Neural crest cell (in vitro differentiated cells): Measurements from ENCODE around the gene PDCD1. TPM values are rescaled to one million over a fixed set of nuclear protein-coding genes. Genes with fewer than 3 reads are reported as not detected.

Source experiments
- DNase-seq: peaks from one replicate; pipeline ENCODE4 v3.0.0; 2021; ENCODE audit warnings: low read depth, mixed read lengths, low spot score
- H3K27ac Mint-ChIP-seq: one replicate; pipeline ENCODE4 v1.8.0; 2021; ENCODE audit warnings: mild to moderate bottlenecking, mixed read lengths; ENCODE audit not compliant: unreplicated experiment
- H3K27me3 Mint-ChIP-seq: 2 replicates; pipeline ENCODE4 v1.8.0; 2021; ENCODE audit warnings: low read depth, mild to moderate bottlenecking, mixed read lengths
- H3K36me3 Mint-ChIP-seq: 2 replicates; pipeline ENCODE4 v1.8.0; 2021; ENCODE audit warnings: low read depth, mild to moderate bottlenecking, mixed read lengths
- H3K4me1 Mint-ChIP-seq: 2 replicates; pipeline ENCODE4 v1.8.0; 2021; ENCODE audit warnings: mixed read lengths
- H3K4me3 Mint-ChIP-seq: one replicate; pipeline ENCODE4 v1.8.0; 2021; ENCODE audit warnings: mild to moderate bottlenecking, mixed read lengths
- H3K9me3 Mint-ChIP-seq: 2 replicates; pipeline ENCODE4 v1.8.0; 2021; ENCODE audit warnings: mixed read lengths
- total RNA-seq: library from RNA; stranded (reverse); gene quantifications from 2 replicates; pipeline ENCODE4 v1.2.1, GENCODE V29; 2021
- TF ChIP-seq, protein P1 (sequence below): fragments of 200-600 bp; sonication (generic); conservative IDR thresholded peaks from 2 replicates; pipeline ENCODE4 v1.5.0; 2021; ENCODE audit warnings: antibody characterized with exemption, mild to moderate bottlenecking

The PDCD1 gene
- total RNA-seq, 1 donor from 2014 or later = not detected

DNA sequence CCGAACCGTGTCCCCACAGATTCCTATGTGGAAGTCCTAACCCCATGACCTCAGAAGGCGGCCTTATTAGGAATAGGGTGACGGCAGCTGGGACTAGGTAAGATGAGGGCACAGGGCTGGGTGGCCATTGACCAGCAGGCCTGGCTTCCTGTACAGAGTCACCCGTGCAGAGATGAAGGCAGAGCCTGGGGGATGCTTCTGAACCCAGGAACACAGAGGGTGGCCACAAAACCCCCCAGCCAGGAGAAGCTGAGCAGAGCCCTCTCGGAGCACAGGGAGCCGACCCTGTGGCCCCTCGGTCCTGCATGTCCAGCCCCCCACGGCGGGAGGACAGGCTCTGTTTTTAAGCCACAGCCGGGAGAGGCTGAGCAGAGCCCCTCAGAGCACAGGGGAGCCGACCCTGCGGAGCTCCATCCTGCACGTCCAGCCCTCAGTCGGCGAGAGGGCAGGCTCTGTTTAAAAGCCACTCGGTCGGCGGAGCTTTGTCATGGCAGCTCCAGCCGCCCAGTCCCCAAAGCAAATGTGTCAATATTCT, 2.7 kb downstream of the PDCD1 start:
- no peaks in the 10 kb centered on the region for H3K27me3 Mint-ChIP-seq
- no peaks in the 10 kb centered on the region for H3K4me1 Mint-ChIP-seq
- no peak overlapping the region for H3K4me3 Mint-ChIP-seq
- DNase-seq = no peak
- H3K27ac Mint-ChIP-seq = no peak overlapping the region
- H3K9me3 Mint-ChIP-seq = no peaks in the 10 kb centered on the region
- H3K36me3 Mint-ChIP-seq = no peaks in the 10 kb centered on the region
- TF ChIP-seq, protein P1, sequence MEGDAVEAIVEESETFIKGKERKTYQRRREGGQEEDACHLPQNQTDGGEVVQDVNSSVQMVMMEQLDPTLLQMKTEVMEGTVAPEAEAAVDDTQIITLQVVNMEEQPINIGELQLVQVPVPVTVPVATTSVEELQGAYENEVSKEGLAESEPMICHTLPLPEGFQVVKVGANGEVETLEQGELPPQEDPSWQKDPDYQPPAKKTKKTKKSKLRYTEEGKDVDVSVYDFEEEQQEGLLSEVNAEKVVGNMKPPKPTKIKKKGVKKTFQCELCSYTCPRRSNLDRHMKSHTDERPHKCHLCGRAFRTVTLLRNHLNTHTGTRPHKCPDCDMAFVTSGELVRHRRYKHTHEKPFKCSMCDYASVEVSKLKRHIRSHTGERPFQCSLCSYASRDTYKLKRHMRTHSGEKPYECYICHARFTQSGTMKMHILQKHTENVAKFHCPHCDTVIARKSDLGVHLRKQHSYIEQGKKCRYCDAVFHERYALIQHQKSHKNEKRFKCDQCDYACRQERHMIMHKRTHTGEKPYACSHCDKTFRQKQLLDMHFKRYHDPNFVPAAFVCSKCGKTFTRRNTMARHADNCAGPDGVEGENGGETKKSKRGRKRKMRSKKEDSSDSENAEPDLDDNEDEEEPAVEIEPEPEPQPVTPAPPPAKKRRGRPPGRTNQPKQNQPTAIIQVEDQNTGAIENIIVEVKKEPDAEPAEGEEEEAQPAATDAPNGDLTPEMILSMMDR = no peak

DNA sequence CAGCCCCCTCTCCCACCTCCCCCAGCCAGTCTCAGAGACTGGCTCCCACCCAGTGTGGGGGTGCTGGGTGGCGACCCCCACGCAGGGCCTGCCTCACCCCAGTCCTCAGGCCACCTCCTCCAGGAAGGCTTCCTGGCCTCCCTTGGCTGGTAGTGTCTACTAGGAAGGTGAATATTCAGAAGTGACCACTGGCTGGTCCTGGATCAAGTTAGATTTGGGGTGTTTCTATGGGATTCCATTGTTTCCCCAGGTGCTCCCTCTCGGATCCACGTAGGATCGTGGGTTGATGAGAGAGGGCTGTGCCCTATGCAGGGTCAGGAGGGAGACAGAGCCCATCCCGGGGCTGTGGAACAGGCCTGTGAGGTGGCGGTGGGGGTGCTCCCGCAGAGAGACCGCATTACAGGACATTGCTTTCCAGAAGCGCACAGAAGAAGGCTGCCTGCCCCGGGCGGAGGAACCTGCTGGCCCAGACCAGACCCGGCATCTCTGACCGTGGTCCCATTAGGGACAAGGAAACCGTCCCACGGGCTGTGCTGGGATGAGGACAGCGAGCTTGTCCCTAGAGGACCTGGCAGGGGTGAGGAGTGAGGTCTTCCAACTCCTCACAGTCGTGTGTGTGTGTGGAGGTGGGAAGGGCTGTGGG, 3.3 kb downstream of the PDCD1 start:
- H3K4me1 Mint-ChIP-seq = no peaks in the 10 kb centered on the region
- H3K4me3 Mint-ChIP-seq = no peak overlapping the region
- H3K27me3 Mint-ChIP-seq = no peaks in the 10 kb centered on the region
- no peak for DNase-seq
- H3K36me3 Mint-ChIP-seq = no peaks in the 10 kb centered on the region
- TF ChIP-seq, protein P1 = no peak
- no peaks in the 10 kb centered on the region for H3K9me3 Mint-ChIP-seq
- no peak overlapping the region for H3K27ac Mint-ChIP-seq

DNA sequence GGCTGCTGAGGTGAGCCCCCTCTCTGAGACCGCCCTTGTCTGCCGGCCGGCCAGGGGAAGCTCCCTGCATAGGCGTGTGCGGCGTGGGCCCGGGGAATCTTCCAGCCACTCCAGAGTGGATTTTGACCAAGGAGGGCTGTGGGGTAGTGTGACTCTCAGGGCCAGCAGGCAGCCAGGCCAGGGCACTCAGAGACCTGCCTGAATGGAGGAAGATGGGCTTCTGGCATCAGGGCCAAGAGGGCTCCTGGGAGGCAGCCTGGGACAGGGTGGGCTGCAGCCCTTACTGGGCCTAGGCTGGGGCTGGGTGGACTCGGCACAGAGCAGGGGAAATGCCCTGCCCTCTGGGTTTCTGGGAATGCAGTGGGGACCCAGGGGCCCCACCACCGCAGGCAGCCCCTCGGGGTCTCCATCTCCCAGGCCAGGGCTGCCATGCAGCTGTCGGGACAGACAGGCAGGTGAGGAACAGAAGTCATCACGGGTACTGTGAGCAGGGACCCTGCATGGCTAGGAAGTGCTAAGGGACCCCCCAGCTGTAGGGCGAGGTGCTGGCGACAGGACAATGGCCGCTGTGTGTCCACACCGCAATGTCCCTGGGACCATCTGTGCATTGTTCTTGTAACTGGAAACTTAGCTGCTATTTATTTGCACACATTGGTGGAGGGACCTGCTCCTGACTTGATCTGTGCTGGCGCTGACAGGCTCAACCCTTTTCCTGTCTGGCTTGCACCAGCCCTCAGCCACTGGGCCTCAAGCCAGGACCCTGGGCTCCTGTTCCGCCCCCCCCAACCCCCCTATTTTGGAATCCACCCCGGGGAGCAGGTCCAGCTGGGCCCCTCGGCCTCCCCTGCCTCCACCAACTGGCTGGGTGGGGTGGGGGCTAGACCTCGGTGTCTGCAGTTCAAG, 4.1 kb downstream of the PDCD1 start:
- Mint-ChIP-seq H3K9me3 (no peaks in the 10 kb centered on the region), H3K4me1 (no peaks in the 10 kb centered on the region), H3K27me3 (no peaks in the 10 kb centered on the region), H3K4me3 (no peak overlapping the region), H3K36me3 (no peaks in the 10 kb centered on the region), H3K27ac (no peak overlapping the region)
- DNase-seq = no peak
- TF ChIP-seq, protein P1 = no peak

DNA sequence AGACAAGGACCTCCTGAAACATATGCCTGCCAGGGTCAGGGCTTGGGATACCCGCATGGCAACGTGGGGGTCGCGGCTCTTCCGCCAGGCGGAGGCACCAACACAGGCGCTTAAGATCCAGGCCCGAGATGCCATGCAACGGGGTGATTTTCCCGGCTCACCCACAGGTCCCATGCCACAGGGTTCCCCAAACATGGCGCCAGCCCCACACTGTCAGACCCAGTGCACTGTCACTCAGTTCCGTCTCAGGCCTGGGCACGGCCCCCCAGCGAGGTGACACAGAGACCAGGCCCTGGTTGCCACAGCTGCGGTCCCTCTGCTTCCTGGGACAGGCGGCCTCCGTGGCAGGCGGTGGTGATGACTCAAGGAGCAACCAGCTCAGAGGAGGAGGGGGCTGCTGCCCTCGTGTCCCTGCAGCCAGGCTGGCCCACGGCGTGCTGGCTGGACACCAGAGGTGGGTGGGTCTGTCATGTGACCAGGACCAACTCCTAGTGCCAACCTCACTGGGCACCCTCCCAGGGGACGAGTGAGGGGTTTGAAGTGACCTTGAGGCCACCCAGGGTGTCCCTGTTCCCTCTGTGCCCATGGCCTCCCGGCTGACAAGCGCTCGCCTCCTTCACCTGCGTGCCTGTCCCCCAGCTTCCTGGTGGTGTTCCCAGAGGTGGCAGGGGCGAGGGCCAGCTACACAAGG, 4.9 kb downstream of the PDCD1 start:
- Mint-ChIP-seq H3K27ac (no peak overlapping the region), H3K36me3 (no peaks in the 10 kb centered on the region), H3K9me3 (no peaks in the 10 kb centered on the region), H3K27me3 (no peaks in the 10 kb centered on the region), H3K4me1 (no peaks in the 10 kb centered on the region), H3K4me3 (no peak overlapping the region)
- DNase-seq = no peak
- TF ChIP-seq, protein P1 = no peak

DNA sequence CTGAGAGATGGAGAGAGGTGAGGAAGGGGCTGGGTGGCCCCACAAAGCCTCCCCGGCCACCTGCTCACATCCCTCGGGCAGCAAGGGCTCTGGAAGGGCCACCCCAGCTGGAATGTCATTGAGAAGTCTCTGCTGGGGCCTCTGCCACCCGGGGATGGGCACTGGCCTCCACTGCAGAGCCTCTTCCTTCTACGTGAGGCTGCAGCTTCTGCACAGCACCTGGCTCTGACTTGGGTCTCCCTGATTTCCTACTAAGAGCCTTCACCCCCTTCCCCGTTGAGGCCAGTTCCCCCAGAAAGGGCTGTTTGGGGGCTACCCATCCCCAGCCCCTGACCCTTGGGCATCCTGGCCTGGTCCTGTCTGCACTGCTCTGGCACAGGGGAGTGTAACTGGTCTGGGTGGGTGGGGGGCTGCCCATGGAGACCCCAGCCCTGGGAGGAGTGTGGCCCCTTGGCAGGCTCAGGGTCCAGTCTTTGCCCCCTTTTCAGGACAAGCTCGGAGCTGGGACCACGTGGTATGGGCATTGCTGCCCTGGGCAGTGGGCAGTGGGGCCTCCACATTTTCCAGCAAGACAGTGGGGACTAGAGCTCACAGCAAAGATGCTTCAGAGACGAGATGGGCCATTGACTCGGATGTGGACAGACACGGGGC, 5.6 kb downstream of the PDCD1 start:
- Mint-ChIP-seq H3K27ac (no peak overlapping the region), H3K36me3 (no peaks in the 10 kb centered on the region), H3K27me3 (no peaks in the 10 kb centered on the region), H3K4me1 (no peaks in the 10 kb centered on the region), H3K9me3 (no peaks in the 10 kb centered on the region), H3K4me3 (no peak overlapping the region)
- TF ChIP-seq, protein P1 = no peak
- no peak for DNase-seq
